ENCODE results near the gene ATP5ME. TPM values are rescaled to one million over a fixed set of nuclear protein-coding genes. Genes with fewer than 3 reads are reported as not detected.
A peak's percentile ranks its signal among the peaks of the same experiment; 100 is the strongest.

ATP5ME gene
- total RNA-seq, 1 donor, result 60.8 TPM

DNA sequence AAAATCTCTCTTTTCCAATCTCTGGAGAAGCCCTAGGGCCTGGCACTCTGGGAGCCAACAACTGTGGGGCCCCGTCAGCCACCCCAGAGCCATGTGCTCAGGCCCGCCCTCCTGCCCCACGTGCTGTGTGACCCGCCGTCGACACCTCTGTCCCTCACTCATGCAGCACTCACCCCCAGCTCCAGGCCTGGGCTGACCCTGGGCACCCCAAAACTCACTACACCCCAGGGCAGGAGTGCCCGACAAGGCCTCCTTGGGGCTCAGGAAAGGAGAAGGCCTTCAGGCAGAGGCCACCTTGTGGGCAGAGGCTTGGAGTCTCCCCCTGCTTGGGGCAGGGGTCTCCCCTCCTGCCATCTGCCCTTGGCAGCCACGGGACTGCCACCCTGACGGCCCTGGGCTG is 6.0 kb upstream of the ATP5ME start:
- Histone ChIP-seq H3K27ac (ENCODE audit: low read depth, low read length) (no peak overlapping the region), H4K20me1 (ENCODE audit: insufficient read depth, low read length) (peaks cover 11% of the 10 kb centered on the region), H3K4me3 (ENCODE audit: insufficient read depth, low read length) (no peak overlapping the region)

DNA sequence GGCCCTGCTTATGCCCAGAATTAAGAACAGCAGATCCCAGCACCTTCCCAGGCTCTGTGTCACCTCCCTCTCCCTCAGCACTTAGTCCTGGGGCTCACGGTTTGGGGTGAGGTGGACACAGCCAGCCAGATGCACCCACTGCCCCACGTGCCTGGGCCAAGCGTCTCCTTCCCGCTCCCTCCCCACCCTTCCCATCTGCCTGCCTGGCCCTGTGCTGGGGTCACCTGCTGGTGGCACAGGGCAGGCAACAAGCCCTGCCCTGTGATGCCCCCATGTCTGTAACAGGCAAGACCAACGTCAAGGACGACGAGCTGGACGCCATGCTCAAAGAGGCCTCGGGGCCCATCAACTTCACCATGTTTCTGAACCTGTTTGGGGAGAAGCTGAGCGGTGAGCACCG is 5.6 kb upstream of the ATP5ME start:
- H3K9me3 ChIP-seq (ENCODE audit: low read depth, low read length), result no peaks in the 10 kb centered on the region
- TF ChIP-seq, protein P1, sequence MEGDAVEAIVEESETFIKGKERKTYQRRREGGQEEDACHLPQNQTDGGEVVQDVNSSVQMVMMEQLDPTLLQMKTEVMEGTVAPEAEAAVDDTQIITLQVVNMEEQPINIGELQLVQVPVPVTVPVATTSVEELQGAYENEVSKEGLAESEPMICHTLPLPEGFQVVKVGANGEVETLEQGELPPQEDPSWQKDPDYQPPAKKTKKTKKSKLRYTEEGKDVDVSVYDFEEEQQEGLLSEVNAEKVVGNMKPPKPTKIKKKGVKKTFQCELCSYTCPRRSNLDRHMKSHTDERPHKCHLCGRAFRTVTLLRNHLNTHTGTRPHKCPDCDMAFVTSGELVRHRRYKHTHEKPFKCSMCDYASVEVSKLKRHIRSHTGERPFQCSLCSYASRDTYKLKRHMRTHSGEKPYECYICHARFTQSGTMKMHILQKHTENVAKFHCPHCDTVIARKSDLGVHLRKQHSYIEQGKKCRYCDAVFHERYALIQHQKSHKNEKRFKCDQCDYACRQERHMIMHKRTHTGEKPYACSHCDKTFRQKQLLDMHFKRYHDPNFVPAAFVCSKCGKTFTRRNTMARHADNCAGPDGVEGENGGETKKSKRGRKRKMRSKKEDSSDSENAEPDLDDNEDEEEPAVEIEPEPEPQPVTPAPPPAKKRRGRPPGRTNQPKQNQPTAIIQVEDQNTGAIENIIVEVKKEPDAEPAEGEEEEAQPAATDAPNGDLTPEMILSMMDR (IDR thresholded peaks at IDR 0.05; ENCODE audit: extremely low read depth, low read depth, low read length), result no peak
- no peaks in the 10 kb centered on the region for H3K36me3 ChIP-seq (ENCODE audit: insufficient read depth, low read length)
- H3K4me1 ChIP-seq (ENCODE audit: insufficient read depth, low read length), result peaks cover 19% of the 10 kb centered on the region
- no peak overlapping the region for H3K27ac ChIP-seq (ENCODE audit: low read depth, low read length)
- peaks cover 11% of the 10 kb centered on the region for H4K20me1 ChIP-seq (ENCODE audit: insufficient read depth, low read length)
- DNase-seq (ENCODE audit: insufficient read length, low spot score, missing footprints), result no peak
- no peak overlapping the region for H2AFZ ChIP-seq (ENCODE audit: low read length)
- no peak overlapping the region for H3K4me2 ChIP-seq (ENCODE audit: insufficient read depth, low read length)
- no peaks in the 10 kb centered on the region for H3K27me3 ChIP-seq (ENCODE audit: insufficient read depth, low read length)
- H3K79me2 ChIP-seq (ENCODE audit: insufficient read depth, low read length), result peaks cover 14% of the 10 kb centered on the region
- H3K4me3 ChIP-seq (ENCODE audit: insufficient read depth, low read length), result no peak overlapping the region

More for the DNA sequence above, 6.0 kb upstream of the ATP5ME start:
- Histone ChIP-seq H3K79me2 (ENCODE audit: insufficient read depth, low read length) (peaks cover 9% of the 10 kb centered on the region), H2AFZ (ENCODE audit: low read length) (no peak overlapping the region), H3K4me1 (ENCODE audit: insufficient read depth, low read length) (peaks cover 17% of the 10 kb centered on the region), H3K9me3 (ENCODE audit: low read depth, low read length) (no peaks in the 10 kb centered on the region), H3K36me3 (ENCODE audit: insufficient read depth, low read length) (no peaks in the 10 kb centered on the region), H3K27me3 (ENCODE audit: insufficient read depth, low read length) (no peaks in the 10 kb centered on the region), H3K4me2 (ENCODE audit: insufficient read depth, low read length) (peak overlapping the region; percentile 79)
- DNase-seq (ENCODE audit: insufficient read length, low spot score, missing footprints), result no peak
- TF ChIP-seq, protein P1 (IDR thresholded peaks at IDR 0.05; ENCODE audit: extremely low read depth, low read depth, low read length), result no peak

DNA sequence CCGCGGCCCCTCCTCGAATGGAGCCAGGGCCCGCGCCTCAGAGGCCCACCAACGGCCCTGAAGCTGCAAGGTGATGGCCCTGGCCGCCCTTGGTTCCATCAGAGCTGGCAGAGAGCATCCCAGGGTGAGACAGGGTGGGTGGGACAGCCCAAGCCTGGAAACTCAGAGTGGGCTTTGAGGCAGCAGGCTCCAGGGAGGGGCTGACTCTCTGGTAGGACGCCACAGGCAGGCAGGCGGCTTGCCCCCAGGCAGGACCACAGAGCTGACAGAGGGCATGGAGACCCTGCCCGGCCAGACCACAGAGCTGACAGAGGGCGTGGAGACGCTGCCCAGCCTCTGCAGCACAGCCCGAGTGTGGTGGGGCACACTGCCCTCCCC is 5.0 kb upstream of the ATP5ME start:
- no peak for DNase-seq (ENCODE audit: insufficient read length, low spot score, missing footprints)
- H3K4me1 ChIP-seq (ENCODE audit: insufficient read depth, low read length), result peaks cover 19% of the 10 kb centered on the region
- H3K4me3 ChIP-seq (ENCODE audit: insufficient read depth, low read length), result no peak overlapping the region
- H3K9me3 ChIP-seq (ENCODE audit: low read depth, low read length), result no peaks in the 10 kb centered on the region
- no peak overlapping the region for H3K27ac ChIP-seq (ENCODE audit: low read depth, low read length)
- H3K36me3 ChIP-seq (ENCODE audit: insufficient read depth, low read length), result no peaks in the 10 kb centered on the region
- H2AFZ ChIP-seq (ENCODE audit: low read length), result no peak overlapping the region
- H3K79me2 ChIP-seq (ENCODE audit: insufficient read depth, low read length), result peaks cover 17% of the 10 kb centered on the region
- peaks cover 11% of the 10 kb centered on the region for H4K20me1 ChIP-seq (ENCODE audit: insufficient read depth, low read length)
- TF ChIP-seq, protein P1 (IDR thresholded peaks at IDR 0.05; ENCODE audit: extremely low read depth, low read depth, low read length), result no peak
- H3K4me2 ChIP-seq (ENCODE audit: insufficient read depth, low read length), result no peak overlapping the region
- H3K27me3 ChIP-seq (ENCODE audit: insufficient read depth, low read length), result no peaks in the 10 kb centered on the region

DNA sequence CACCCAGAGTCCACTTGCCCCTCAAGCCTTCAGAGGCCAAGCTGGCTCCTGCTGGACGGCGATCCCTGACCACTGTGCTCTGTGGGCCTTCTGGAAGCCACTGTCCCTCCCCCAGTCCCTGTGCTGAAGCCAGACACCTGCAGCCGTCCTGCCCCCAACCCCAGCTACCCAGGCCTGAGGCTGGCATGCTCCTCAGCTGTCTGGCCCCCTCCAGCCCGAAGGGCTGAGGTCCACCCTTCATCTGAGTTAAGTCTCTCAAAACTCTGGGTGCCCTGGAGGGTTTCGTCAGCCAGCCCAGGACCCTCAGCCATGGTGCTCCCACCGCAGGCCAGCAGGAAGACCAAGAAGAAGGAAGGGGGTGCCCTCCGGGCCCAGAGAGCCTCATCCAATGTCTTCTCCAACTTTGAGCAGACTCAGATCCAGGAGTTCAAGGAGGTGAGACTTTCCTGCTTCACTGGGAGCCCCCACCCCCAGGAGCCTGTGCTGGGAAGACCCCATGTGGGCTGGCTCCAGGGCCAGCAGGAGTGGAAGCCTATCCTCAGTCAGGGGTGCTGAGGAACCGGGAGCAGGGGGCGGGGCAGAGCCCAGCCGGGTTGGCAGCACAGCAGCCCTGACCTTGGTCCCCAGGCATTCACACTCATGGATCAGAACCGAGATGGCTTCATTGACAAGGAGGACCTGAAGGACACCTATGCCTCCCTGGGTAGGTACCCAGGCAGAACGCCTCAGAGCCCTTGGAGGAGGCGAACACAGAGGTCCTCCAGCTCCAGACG is 4.4 kb upstream of the ATP5ME start:
- Histone ChIP-seq H3K4me2 (ENCODE audit: insufficient read depth, low read length) (no peak overlapping the region), H3K9me3 (ENCODE audit: low read depth, low read length) (no peaks in the 10 kb centered on the region), H3K36me3 (ENCODE audit: insufficient read depth, low read length) (no peaks in the 10 kb centered on the region), H3K27me3 (ENCODE audit: insufficient read depth, low read length) (no peaks in the 10 kb centered on the region), H3K27ac (ENCODE audit: low read depth, low read length) (no peak overlapping the region), H3K79me2 (ENCODE audit: insufficient read depth, low read length) (peaks cover 19% of the 10 kb centered on the region), H2AFZ (ENCODE audit: low read length) (no peak overlapping the region), H3K4me1 (ENCODE audit: insufficient read depth, low read length) (peaks cover 19% of the 10 kb centered on the region), H4K20me1 (ENCODE audit: insufficient read depth, low read length) (peaks cover 11% of the 10 kb centered on the region), H3K4me3 (ENCODE audit: insufficient read depth, low read length) (no peak overlapping the region)
- TF ChIP-seq, protein P1 (IDR thresholded peaks at IDR 0.05; ENCODE audit: extremely low read depth, low read depth, low read length), result no peak
- DNase-seq (ENCODE audit: insufficient read length, low spot score, missing footprints), result no peak
